T-helper 1 cell (primary cell): Measurements from ENCODE around the gene TMEM92.
"Not testable (repeated sequence)": the region's sequence is repeated elsewhere in the genome, so short reads cannot be mapped to it uniquely, and the experiment has no call there.

ENCODE experiments used
- DNase-seq, 5 donors: peaks; one replicate each; pipeline ENCODE4 v3.0.0-alpha.2; 2012 to 2020

The TMEM92 gene

GRCh38 chr17:50262001-50262794 is 12.1 kb upstream of the TMEM92 start:
- no peak for DNase-seq

- DNase-seq: no peak
Observed at GRCh38 chr17:50263331-50264262, 10.7 kb upstream of the TMEM92 start.

- DNase-seq: no peak
Observed at GRCh38 chr17:50264263-50265113, 9.8 kb upstream of the TMEM92 start.

- DNase-seq: no peak
Observed at GRCh38 chr17:50265212-50265611, 9.1 kb upstream of the TMEM92 start.

- no peak for DNase-seq
Observed at GRCh38 chr17:50265690-50266315, 8.5 kb upstream of the TMEM92 start.

- no peak for DNase-seq
Observed at GRCh38 chr17:50266384-50267073, 7.7 kb upstream of the TMEM92 start.

- no peak for DNase-seq
Observed at GRCh38 chr17:50267074-50267841, 7.0 kb upstream of the TMEM92 start.

- no peak for DNase-seq
Observed at GRCh38 chr17:50268026-50268425, 6.2 kb upstream of the TMEM92 start.

GRCh38 chr17:50268743-50269275 is 5.5 kb upstream of the TMEM92 start:
- DNase-seq: no peak

- DNase-seq: peak in 3 of 5 donors; percentile 31 to 62 (median 51)
Observed at GRCh38 chr17:50269477-50270434, 4.5 kb upstream of the TMEM92 start.

- no peak for DNase-seq
Observed at GRCh38 chr17:50270435-50271362, 3.6 kb upstream of the TMEM92 start.

GRCh38 chr17:50271363-50271750 is 2.9 kb upstream of the TMEM92 start:
- DNase-seq: not testable (repeated sequence)

- DNase-seq: no peak
Observed at GRCh38 chr17:50272246-50272645, 2.0 kb upstream of the TMEM92 start.

- DNase-seq: peak in 3 of 5 donors; percentile 33 to 54 (median 37)
Observed at GRCh38 chr17:50272711-50273653, 1.3 kb upstream of the TMEM92 start.

GRCh38 chr17:50273654-50274040 is 619 bp upstream of the TMEM92 start:
- no peak for DNase-seq

GRCh38 chr17:50274897-50275221 is 593 bp downstream of the TMEM92 start:
- DNase-seq: no peak

GRCh38 chr17:50275279-50275678 is 1.0 kb downstream of the TMEM92 start:
- DNase-seq: no peak
